HepG2 (cell line): ENCODE data around the gene NAT14. TPM values are rescaled to one million over a fixed set of nuclear protein-coding genes. Genes with fewer than 3 reads are reported as not detected.

Source experiments
- ATAC-seq: fragments of 200-7000 bp; cut with Tn5 transposase; 3 replicates; pipeline ENCODE4 v1.9.1; 2020; ENCODE audit warnings: mild to moderate bottlenecking, moderate library complexity
- BruUV-seq: library from RNA; stranded (reverse); fragments of 400-500 nt; replicated peaks from 2 replicates; lab custom pipeline; 2021; lab: Mats Ljungman, UMichigan
- CTCF ChIA-PET: fragments of 300-600 bp; formaldehyde crosslinking; extraction: SDS; loops from one replicate; lab custom pipeline; 2021; ENCODE audit warnings: low total read pairs, inconsistent platforms, low intra/inter-chr PET ratio; lab: Yijun Ruan, JAX
- POLR2A ChIA-PET: fragments of 350-600 bp; sonication (Branson Sonifier 250); formaldehyde crosslinking; loops from one replicate; lab custom pipeline; 2020; ENCODE audit warnings: antibody characterized with exemption, inconsistent platforms; lab: Yijun Ruan, JAX
- DNase-seq: peaks from one replicate; pipeline ENCODE4 v3.0.0-alpha.2; 2015; ENCODE audit warnings: low spot score
- FAIRE-seq: peaks from 3 replicates; lab custom pipeline; 2011; peaks lifted over from hg19 to GRCh38; lab: Jason Lieb, UNC
- H2AFZ ChIP-seq: one replicate; pipeline ENCODE4 v1.6.1; 2011; ENCODE audit warnings: low read length, inconsistent platforms
- H3K27ac ChIP-seq: fragments of 300-600 bp; 3 replicates; pipeline ENCODE4 v1.8.0; 2011; ENCODE audit warnings: mixed run types, mild to moderate bottlenecking, mixed read lengths, low read length, inconsistent platforms; ENCODE audit not compliant: insufficient read depth; ENCODE audit errors: extremely low read length
- H3K27me3 ChIP-seq, 2 experiments: fragments of 200-600 bp in 1 of 2; 2 replicates in 1 of 2; 3 replicates in 1 of 2; pipeline versions ENCODE4 v1.6.0 to v1.8.0; 2011; ENCODE audit warnings: low read length in 2 of 2, mild to moderate bottlenecking in 2 of 2, moderate library complexity in 2 of 2, inconsistent platforms in 1 of 2; ENCODE audit not compliant: insufficient read depth in 2 of 2, control insufficient read depth in 1 of 2
- H3K36me3 ChIP-seq, 2 experiments: fragments of 200-600 bp in 1 of 2; replicated peaks in 1 of 2; 2 replicates in 1 of 2; 3 replicates in 1 of 2; pipeline versions ENCODE4 v1.5.1 to v1.8.0; 2011; ENCODE audit warnings: low read length in 2 of 2, inconsistent platforms in 1 of 2; ENCODE audit not compliant: insufficient read depth in 2 of 2, control insufficient read depth in 1 of 2
- H3K4me1 ChIP-seq: 2 replicates; pipeline ENCODE4 v1.5.1; 2012; ENCODE audit warnings: low read length, inconsistent platforms; ENCODE audit not compliant: insufficient read depth
- H3K4me2 ChIP-seq: 2 replicates; pipeline ENCODE4 v1.6.0; 2011; ENCODE audit warnings: low read depth, low read length, inconsistent platforms
- H3K4me3 ChIP-seq, 3 experiments: fragments of 200-600 bp in 1 of 3; sonication (generic), shearing (Covaris generic) in 1 of 3; replicated peaks in 1 of 3; 2 replicates each; pipeline ENCODE4 v1.5.1; 2011 to 2016; ENCODE audit warnings: low read length in 3 of 3, inconsistent platforms in 2 of 3, low read depth in 2 of 3, mild to moderate bottlenecking in 2 of 3, control low read depth in 1 of 3, mixed read lengths in 1 of 3; ENCODE audit not compliant: insufficient read depth in 1 of 3
- H3K79me2 ChIP-seq: one replicate; pipeline ENCODE4 v1.6.1; 2011; ENCODE audit warnings: low read length, inconsistent platforms; ENCODE audit not compliant: insufficient read depth
- H3K9ac ChIP-seq: 2 replicates; pipeline ENCODE4 v1.6.0; 2011; ENCODE audit warnings: mild to moderate bottlenecking, low read depth, low read length, inconsistent platforms; ENCODE audit not compliant: insufficient read depth
- H3K9me3 ChIP-seq: 2 replicates; pipeline ENCODE4 v1.5.1; 2012; ENCODE audit warnings: mild to moderate bottlenecking, low read length
- H4K20me1 ChIP-seq: 2 replicates; pipeline ENCODE4 v1.6.0; 2011; ENCODE audit warnings: inconsistent platforms, mild to moderate bottlenecking, low read length, moderate library complexity; ENCODE audit not compliant: insufficient read depth
- ASH2L ChIP-seq: fragments of 300-600, 200-600 bp; sonication (generic); IDR thresholded peaks from 2 replicates; pipeline ENCODE4 v1.7.0; 2017; ENCODE audit warnings: low read depth, mild to moderate bottlenecking, moderate library complexity, mixed read lengths, low read length; ENCODE audit not compliant: insufficient read length
- KAT7 ChIP-seq: IDR thresholded peaks from 2 replicates; pipeline ENCODE4 v1.6.1; 2018; ENCODE audit warnings: borderline replicate concordance, missing compliant biosample characterization
- MED8 ChIP-seq: sonication (generic); formaldehyde crosslinking; IDR thresholded peaks from 2 replicates; pipeline ENCODE4 v1.8.1; 2023; ENCODE audit warnings: mild to moderate bottlenecking, missing genetic modification reagents; ENCODE audit not compliant: insufficient replicate concordance
- MYPOP ChIP-seq: sonication (generic); formaldehyde crosslinking; IDR thresholded peaks from 2 replicates; pipeline ENCODE4 v1.8.1; 2023; ENCODE audit warnings: mild to moderate bottlenecking, moderate library complexity, missing genetic modification reagents
- NCOA2 ChIP-seq: sonication (generic); formaldehyde crosslinking; IDR thresholded peaks from 2 replicates; pipeline ENCODE4 v1.8.0; 2022; ENCODE audit warnings: inconsistent platforms
- NFRKB ChIP-seq: fragments of 450-650 bp; IDR thresholded peaks from 2 replicates; pipeline ENCODE4 v1.6.1; 2017
- PATZ1 ChIP-seq: sonication (generic); formaldehyde crosslinking; IDR thresholded peaks from 2 replicates; pipeline ENCODE4 v1.4.0; 2020; ENCODE audit warnings: missing genetic modification reagents
- PHF20 ChIP-seq: sonication (generic); formaldehyde crosslinking; IDR thresholded peaks from 2 replicates; pipeline ENCODE4 v1.5.0; 2020; ENCODE audit warnings: mild to moderate bottlenecking, missing genetic modification reagents
- SIN3A ChIP-seq: IDR thresholded peaks from 2 replicates; pipeline ENCODE4 v1.6.1; 2011; ENCODE audit warnings: low read depth, mild to moderate bottlenecking, control low read depth, low read length, borderline replicate concordance
- SRSF1 ChIP-seq: fragments of 200-400 bp; formaldehyde crosslinking; optimal IDR thresholded peaks from 2 replicates; pipeline ENCODE3; 2017; ENCODE audit warnings: mild to moderate bottlenecking, low read depth, low read length, moderate library complexity
- ZBTB25 ChIP-seq: IDR thresholded peaks from 2 replicates; pipeline ENCODE4 v1.6.1; 2018; ENCODE audit warnings: missing genetic modification reagents
- ZNF143 ChIP-seq: sonication (generic); formaldehyde crosslinking; IDR thresholded peaks from 2 replicates; pipeline ENCODE4 v1.4.0; 2020; ENCODE audit warnings: missing genetic modification reagents
- ZNF24 ChIP-seq: fragments of 450-650 bp; IDR thresholded peaks from 2 replicates; pipeline ENCODE4 v1.6.1; 2017; ENCODE audit warnings: antibody characterized with exemption, mild to moderate bottlenecking
- ZNF564 ChIP-seq: sonication (generic); formaldehyde crosslinking; IDR thresholded peaks from 2 replicates; pipeline ENCODE4 v1.8.1; 2023; ENCODE audit warnings: mild to moderate bottlenecking, missing genetic modification reagents
- ZNF720 ChIP-seq: sonication (generic); formaldehyde crosslinking; IDR thresholded peaks from 2 replicates; pipeline ENCODE4 v1.4.0; 2020; ENCODE audit warnings: missing genetic modification reagents
- ZNF770 ChIP-seq: sonication (generic); formaldehyde crosslinking; IDR thresholded peaks from 2 replicates; pipeline ENCODE4 v1.5.0; 2020; ENCODE audit warnings: mild to moderate bottlenecking, missing genetic modification reagents
- ZNF788 ChIP-seq: sonication (generic); formaldehyde crosslinking; IDR thresholded peaks from 2 replicates; pipeline ENCODE4 v1.5.0; 2020; ENCODE audit warnings: mild to moderate bottlenecking, missing genetic modification reagents, borderline replicate concordance
- WGBS: methylation state at CpG from one replicate; pipeline ENCODE4 v1.1.6; 2017; ENCODE audit warnings: low lambda C conversion rate; 5-methylcytosine and 5-hydroxymethylcytosine counted together
- in situ Hi-C: cut with HindIII; loops from 2 replicates; pipeline ENCODE4 v1.10.0; 2017; ENCODE audit warnings: low pct_unique_long_range_greater_than_20kb; ENCODE audit not compliant: extremely low pct_ligation_motif_present
- intact Hi-C: fragments of 100-400 bp; cut with micrococcal nuclease; formaldehyde crosslinking; loops from one replicate; pipeline ENCODE4 v1.10.0; 2022; ENCODE audit not compliant: unreplicated experiment
- polyA plus RNA-seq, 8 experiments: library from polyadenylated mRNA; depleted of rRNA in 3 of 8; stranded (reverse) in 7 of 8; unstranded in 1 of 8; fragments of >200 nt; fragmentation: Illumina TruSeq in 4 of 8; extraction: Trizol in 4 of 8; gene quantifications; 2 replicates each; pipeline versions ENCODE4 v1.2.1 to v1.2.3, GENCODE V29; 2011 to 2016; ENCODE audit warnings: low read depth in 4 of 8, missing spikeins in 1 of 8, mixed read lengths in 1 of 8; ENCODE audit not compliant: insufficient read depth in 1 of 8
- total RNA-seq, 5 experiments: library from RNA; depleted of rRNA; stranded (reverse); fragments of >200 nt; fragmentation: Illumina TruSeq; extraction: Trizol; gene quantifications; 2 replicates each; pipeline ENCODE4 v1.2.3, GENCODE V29; 2016; ENCODE audit warnings: low read depth in 1 of 5

The NAT14 gene
- total and polyA plus RNA-seq, 2 of the 13 experiments (the other 11 are each of a cell fraction or from before 2014, with no cell fraction given): 20.7 to 22.3 TPM

GRCh38 chr19:55504252-55504603 is 19.2 kb downstream of the NAT14 start:
- Histone ChIP-seq H3K79me2 (no peaks in the 10 kb centered on the region), H2AFZ (no peak overlapping the region), H3K4me3 (no peak overlapping the region), H3K36me3 (no peaks in the 10 kb centered on the region), H3K9me3 (no peaks in the 10 kb centered on the region), H3K27ac (no peak overlapping the region), H3K27me3 (peaks cover 1 to 36% of the 10 kb centered on the region in 2 experiments; a peak in 4 of 5 replicates), H4K20me1 (no peaks in the 10 kb centered on the region), H3K4me2 (peak overlapping the region; percentile 59), H3K9ac (no peak overlapping the region), H3K4me1 (peaks cover 20% of the 10 kb centered on the region)
- CTCF ChIA-PET: interaction anchor here (1.1 to 2.0 kb wide), 3 partner anchors 36 to 363 kb away, joined by 3 to 24 read pairs (median 10); no protein-coding TSS in a partner anchor
- DNase-seq (no peak), ATAC-seq (no peak), FAIRE-seq (no peak)
- no TSS peak for BruUV-seq
- in situ Hi-C loops: no loop called here
- 12% methylated on average over 12 of the region's 13 CpGs for WGBS
- intact Hi-C loops: no loop called here
- POLR2A ChIA-PET: interaction anchor here (0.9 to 1.9 kb wide), 8 partner anchors 10 to 276 kb away, joined by 3 to 10 read pairs (median 5); partner anchors contain the start of genes FIZ1, ISOC2, TMEM86B and ZNF524
- TF ChIP-seq ZBTB25 (CRISPR knock-in tag) (no peak), MYPOP (CRISPR knock-in tag) (no peak), ASH2L (no peak), ZNF770 (CRISPR knock-in tag) (no peak), ZNF24 (no peak), NCOA2 (CRISPR knock-in tag) (no peak), PATZ1 (CRISPR knock-in tag) (no peak), SRSF1 (no peak), KAT7 (CRISPR knock-in tag) (0 out of 2 replicates have a peak, but pooled peaks have one; percentile 1), NFRKB (no peak), SIN3A (no peak), PHF20 (no peak), ZNF143 (no peak), ZNF564 (CRISPR knock-in tag) (no peak), ZNF720 (no peak), ZNF788 (0 out of 2 replicates have a peak, but pooled peaks have one; percentile 11), MED8 (CRISPR knock-in tag) (no peak)
